Osteocyte (in vitro differentiated cells): ENCODE measurements around the gene ATP4A. TPM values are rescaled to one million over a fixed set of nuclear protein-coding genes. Genes with fewer than 3 reads are reported as not detected.

Experiments used
- DNase-seq: peaks from one replicate; pipeline ENCODE4 v3.0.0; 2021; ENCODE audit warnings: mixed read lengths; ENCODE audit not compliant: unreplicated experiment; ENCODE audit errors: extremely low spot score
- H3K27ac Mint-ChIP-seq: one replicate; pipeline ENCODE4 v1.8.0; 2021; ENCODE audit warnings: mild to moderate bottlenecking, mixed read lengths; ENCODE audit not compliant: unreplicated experiment
- H3K27me3 Mint-ChIP-seq: one replicate; pipeline ENCODE4 v1.8.0; 2021; ENCODE audit warnings: mixed read lengths; ENCODE audit not compliant: unreplicated experiment
- H3K36me3 Mint-ChIP-seq: one replicate; pipeline ENCODE4 v1.8.0; 2021; ENCODE audit warnings: mixed read lengths; ENCODE audit not compliant: unreplicated experiment
- H3K4me1 Mint-ChIP-seq: one replicate; pipeline ENCODE4 v1.8.0; 2021; ENCODE audit warnings: mixed read lengths; ENCODE audit not compliant: unreplicated experiment
- H3K4me3 Mint-ChIP-seq: one replicate; pipeline ENCODE4 v1.8.0; 2021; ENCODE audit warnings: mild to moderate bottlenecking, moderate library complexity, mixed read lengths; ENCODE audit not compliant: unreplicated experiment
- H3K9me3 Mint-ChIP-seq: one replicate; pipeline ENCODE4 v1.8.0; 2021; ENCODE audit warnings: mixed read lengths; ENCODE audit not compliant: unreplicated experiment
- total RNA-seq: library from RNA; stranded (reverse); gene quantifications from 2 replicates; pipeline ENCODE4 v1.2.1, GENCODE V29; 2021
- TF ChIP-seq, protein P1 (sequence below): fragments of 200-600 bp; sonication (generic); IDR thresholded peaks from 2 replicates; pipeline ENCODE4 v1.5.0; 2021; ENCODE audit warnings: antibody characterized with exemption, mild to moderate bottlenecking, moderate library complexity

ATP4A gene
- total RNA-seq, 1 donor from 2014 or later, result not detected

DNA sequence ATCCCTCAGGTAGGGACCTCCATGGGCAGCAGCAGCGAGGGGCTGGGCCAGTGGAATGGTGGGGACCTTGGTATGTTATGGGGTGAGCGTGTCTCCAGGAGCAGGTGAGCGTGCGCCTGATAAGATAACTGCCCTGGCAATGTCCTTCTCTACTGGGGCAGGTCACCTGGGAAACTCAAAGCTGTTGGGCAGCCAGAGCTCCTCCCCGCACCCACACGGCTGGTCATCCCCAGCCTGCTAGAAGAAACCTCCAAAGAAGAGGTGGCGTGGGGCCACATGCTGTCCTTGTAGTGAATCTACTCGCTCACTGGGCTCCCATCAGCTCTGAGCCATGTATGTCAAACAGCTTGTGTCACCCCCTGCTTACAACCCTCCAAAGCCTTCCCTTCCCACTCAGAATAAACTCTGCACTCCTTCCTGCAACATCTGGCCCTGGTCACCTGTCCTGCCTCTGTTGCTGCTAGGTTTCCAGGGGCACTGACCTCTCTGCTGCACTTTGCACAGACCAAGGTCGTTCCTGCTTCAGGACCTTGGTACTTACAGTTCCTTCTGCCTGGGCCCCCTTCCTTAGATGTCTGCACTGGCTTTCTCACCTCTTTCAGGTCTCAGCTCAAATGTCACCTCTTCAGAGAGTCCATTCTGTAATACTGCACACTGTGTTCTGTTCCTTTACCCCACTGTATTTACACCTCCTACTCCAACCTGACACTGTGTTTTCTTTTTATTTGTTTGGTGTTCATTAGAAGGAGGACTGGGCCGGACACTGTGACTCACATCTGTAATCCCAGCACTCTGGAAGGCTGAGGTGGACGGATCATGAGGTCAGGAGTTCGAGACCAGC is 1.8 kb upstream of the ATP4A start:
- Mint-ChIP-seq H3K27ac (no peak overlapping the region), H3K9me3 (no peaks in the 10 kb centered on the region), H3K4me3 (no peak overlapping the region), H3K36me3 (no peaks in the 10 kb centered on the region), H3K4me1 (no peaks in the 10 kb centered on the region), H3K27me3 (peaks cover 18% of the 10 kb centered on the region)
- TF ChIP-seq, protein P1, sequence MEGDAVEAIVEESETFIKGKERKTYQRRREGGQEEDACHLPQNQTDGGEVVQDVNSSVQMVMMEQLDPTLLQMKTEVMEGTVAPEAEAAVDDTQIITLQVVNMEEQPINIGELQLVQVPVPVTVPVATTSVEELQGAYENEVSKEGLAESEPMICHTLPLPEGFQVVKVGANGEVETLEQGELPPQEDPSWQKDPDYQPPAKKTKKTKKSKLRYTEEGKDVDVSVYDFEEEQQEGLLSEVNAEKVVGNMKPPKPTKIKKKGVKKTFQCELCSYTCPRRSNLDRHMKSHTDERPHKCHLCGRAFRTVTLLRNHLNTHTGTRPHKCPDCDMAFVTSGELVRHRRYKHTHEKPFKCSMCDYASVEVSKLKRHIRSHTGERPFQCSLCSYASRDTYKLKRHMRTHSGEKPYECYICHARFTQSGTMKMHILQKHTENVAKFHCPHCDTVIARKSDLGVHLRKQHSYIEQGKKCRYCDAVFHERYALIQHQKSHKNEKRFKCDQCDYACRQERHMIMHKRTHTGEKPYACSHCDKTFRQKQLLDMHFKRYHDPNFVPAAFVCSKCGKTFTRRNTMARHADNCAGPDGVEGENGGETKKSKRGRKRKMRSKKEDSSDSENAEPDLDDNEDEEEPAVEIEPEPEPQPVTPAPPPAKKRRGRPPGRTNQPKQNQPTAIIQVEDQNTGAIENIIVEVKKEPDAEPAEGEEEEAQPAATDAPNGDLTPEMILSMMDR, result no peak
- no peak for DNase-seq

DNA sequence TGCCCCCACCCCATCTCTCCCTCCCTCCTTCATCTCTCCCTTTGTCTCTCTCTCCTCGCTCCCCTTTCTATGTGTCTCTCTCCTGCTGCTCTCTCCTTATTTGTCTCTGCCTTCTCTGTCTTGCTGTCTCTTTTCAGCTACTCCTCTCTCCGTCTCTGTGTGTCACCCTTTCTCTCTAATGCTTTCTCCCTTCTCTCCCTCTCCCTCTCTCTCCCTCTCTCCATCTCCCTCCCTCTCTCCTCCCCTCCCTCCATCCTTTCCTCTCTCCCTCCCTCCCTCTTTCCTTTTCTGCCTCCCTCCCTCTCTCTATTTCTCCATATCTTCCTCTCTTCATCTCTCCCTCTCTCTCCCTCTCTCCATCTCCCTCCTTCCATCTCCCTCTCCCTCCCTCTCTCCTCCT is 682 bp downstream of the ATP4A start:
- TF ChIP-seq, protein P1, result no peak
- no peak for DNase-seq
- peaks cover 33% of the 10 kb centered on the region for H3K27me3 Mint-ChIP-seq
- H3K4me3 Mint-ChIP-seq, result no peak overlapping the region
- no peaks in the 10 kb centered on the region for H3K36me3 Mint-ChIP-seq
- H3K9me3 Mint-ChIP-seq, result no peaks in the 10 kb centered on the region
- peaks cover 2% of the 10 kb centered on the region for H3K4me1 Mint-ChIP-seq
- no peak overlapping the region for H3K27ac Mint-ChIP-seq

DNA sequence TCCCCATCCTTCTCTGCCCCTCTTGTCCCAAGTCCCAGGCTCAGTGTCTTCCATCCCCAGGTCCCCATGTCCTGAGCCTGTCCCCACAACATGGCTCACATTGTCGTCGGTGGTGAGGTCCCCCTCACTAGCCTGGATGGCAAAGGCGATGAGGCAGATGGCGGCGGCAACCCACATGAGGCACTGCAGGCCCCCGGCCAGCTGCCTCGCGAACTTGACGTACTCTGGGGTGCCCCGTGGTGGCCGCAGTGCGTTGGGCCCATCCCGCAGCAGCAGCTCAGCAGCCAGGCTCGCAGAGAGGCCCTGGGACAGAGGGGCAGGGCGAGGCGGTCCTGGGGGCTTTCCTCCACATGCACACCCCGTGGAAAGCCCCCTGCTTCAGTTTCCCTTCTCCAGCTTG is 1.1 kb downstream of the ATP4A start:
- peaks cover 34% of the 10 kb centered on the region for H3K27me3 Mint-ChIP-seq
- H3K4me1 Mint-ChIP-seq, result peaks cover 3% of the 10 kb centered on the region
- TF ChIP-seq, protein P1, result no peak
- no peaks in the 10 kb centered on the region for H3K36me3 Mint-ChIP-seq
- H3K4me3 Mint-ChIP-seq, result no peak overlapping the region
- no peak for DNase-seq
- H3K9me3 Mint-ChIP-seq, result no peaks in the 10 kb centered on the region
- no peak overlapping the region for H3K27ac Mint-ChIP-seq

- H3K27me3 Mint-ChIP-seq, result peaks cover 34% of the 10 kb centered on the region
- no peaks in the 10 kb centered on the region for H3K9me3 Mint-ChIP-seq
- H3K27ac Mint-ChIP-seq, result no peak overlapping the region
- peaks cover 3% of the 10 kb centered on the region for H3K4me1 Mint-ChIP-seq
- TF ChIP-seq, protein P1, result no peak
- no peak for DNase-seq
- no peaks in the 10 kb centered on the region for H3K36me3 Mint-ChIP-seq
- no peak overlapping the region for H3K4me3 Mint-ChIP-seq
These were observed 2.0 kb downstream of the ATP4A start for GRCh38 chr19:35561436-35561835.

GRCh38 chr19:35560677-35561076 is 2.8 kb downstream of the ATP4A start:
- DNase-seq, result no peak
- TF ChIP-seq, protein P1, result no peak
- Mint-ChIP-seq H3K36me3 (no peaks in the 10 kb centered on the region), H3K27me3 (peaks cover 34% of the 10 kb centered on the region), H3K9me3 (no peaks in the 10 kb centered on the region), H3K27ac (no peak overlapping the region), H3K4me1 (peaks cover 3% of the 10 kb centered on the region), H3K4me3 (no peak overlapping the region)
